Measurements from ENCODE around the gene ROR1.

GRCh38 chr1:64001038-64001437 is 227.2 kb downstream of the ROR1 start:
- TF ChIP-seq POLR2A (IDR thresholded peaks at IDR 0.05; ENCODE audit: extremely low read depth, insufficient read length) (no peak), CTCF (IDR thresholded peaks at IDR 0.05; ENCODE audit: low read depth, low read length) (no peak)
